HG03039 (cell line): Measurements from ENCODE around the gene CHGA.

Experiments
- ATAC-seq: cut with Tn5 transposase; IDR thresholded peaks from one replicate; pipeline ENCODE4 v1.9.1; 2021; ENCODE audit warnings: mild to moderate bottlenecking, moderate library complexity; ENCODE audit not compliant: unreplicated experiment

Gene CHGA

DNA sequence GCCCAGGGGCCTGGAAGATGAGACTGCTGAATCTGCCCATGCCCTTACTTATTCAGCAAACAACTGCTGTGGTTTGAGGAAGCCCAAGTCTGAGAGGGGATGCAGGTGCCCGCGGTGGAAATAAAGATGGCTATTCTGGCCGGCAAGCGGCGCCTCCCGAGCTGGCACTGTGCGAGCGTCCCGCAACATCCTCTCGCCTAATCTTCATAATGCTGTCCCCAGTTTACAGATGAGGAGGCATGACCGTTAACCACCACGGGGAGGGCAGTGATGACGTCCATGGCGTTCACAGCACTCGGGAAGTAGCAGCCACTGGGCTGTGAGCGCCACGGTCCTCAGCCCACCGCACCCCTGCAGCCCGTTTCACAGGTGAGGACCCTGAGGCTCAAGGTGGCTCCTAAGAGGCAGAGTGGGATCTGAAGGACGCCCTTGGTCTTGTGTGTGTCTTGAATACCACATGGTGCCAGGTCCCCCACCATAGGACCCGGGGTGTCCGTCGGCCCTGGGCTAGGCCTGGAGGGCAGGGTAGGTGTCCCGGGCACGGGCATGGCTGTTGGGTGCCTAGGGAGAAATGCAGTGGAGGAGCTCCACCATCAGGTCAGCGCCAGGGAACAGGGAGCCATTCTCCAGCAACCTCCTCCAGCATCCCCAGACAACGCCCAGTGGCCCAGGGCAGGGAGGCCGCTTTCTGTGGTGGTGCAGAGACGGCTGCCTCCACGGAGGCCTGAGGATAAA, 20.2 kb downstream of the CHGA start:
- no peak for ATAC-seq

GRCh38 chr14:92943855-92944570, 21.1 kb downstream of the CHGA start:
- ATAC-seq, result no peak

DNA sequence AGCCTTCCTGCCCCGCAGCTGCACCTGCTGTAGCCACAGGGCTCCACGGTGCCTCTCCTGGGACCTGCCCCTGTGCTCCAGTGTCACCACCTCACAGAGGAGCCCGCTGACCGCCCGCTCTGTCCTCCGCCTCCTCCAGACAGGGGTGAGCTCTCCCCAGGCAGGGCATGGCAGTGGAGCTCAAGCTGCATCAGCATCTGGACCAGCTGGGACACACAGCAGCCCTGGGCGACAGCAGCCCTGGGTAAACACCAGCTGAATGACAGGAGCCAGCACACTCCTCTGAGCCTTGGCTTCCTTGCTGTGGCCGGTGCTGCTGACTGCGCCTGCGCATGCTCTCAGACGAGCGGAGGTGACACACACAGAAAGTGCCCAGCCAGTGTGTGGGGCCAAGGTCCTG, 22.0 kb downstream of the CHGA start:
- no peak for ATAC-seq

GRCh38 chr14:92945544-92945943, 22.6 kb downstream of the CHGA start:
- ATAC-seq, result no peak

GRCh38 chr14:92945959-92946846, 23.3 kb downstream of the CHGA start:
- no peak for ATAC-seq

GRCh38 chr14:92946847-92947545, 24.0 kb downstream of the CHGA start:
- no peak for ATAC-seq

DNA sequence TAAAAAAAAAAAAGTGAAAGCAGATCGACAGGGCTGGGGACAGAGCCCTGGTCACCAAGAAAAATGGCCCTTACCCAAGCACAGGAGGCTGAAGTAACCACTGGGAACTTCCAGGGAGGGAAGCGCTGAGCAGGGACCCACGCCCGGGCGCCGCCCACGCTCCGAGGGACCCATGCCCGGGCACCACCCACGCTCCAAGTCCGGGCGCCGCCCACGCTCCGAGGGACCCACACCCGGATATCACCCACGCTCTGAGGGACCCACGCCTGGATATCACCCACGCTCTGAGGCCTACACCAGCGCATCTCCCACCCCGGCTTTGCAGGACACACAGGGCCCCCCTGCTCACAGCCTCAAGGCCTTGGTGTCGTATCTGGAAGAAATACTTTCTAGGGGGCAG, 25.7 kb downstream of the CHGA start:
- no peak for ATAC-seq

DNA sequence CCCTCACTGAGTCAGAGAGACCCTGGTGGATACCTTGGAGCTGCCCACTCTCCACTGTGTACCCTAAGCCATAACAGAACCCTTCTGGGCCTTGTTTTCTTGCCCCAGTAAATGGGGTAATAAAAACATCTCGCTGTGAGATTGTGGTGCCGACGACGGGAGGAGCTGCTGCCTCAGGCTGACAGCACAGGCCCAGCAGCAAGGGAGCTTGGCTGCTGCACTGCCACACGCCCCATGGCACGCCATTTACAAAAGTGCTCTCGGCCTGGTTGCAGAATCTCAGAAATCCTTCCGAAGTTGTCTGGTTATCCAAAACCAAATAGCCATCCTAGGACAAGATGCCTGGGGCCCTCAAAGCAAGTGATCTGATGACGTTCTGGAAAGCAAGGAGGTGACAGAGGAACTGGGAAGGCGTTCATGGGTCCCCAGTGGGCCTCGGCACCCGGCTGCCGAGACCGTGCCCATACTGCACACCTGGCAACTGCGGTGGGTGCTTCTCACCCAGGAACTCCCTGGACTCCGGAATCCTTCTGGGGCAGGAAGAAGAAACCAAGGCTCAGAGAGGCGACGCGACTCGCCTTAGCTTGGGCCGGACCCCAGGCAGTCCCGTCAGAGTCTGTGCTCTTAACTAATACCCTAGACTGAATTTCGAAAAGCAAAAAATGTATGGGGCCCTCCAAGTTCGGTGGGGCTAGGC, 26.7 kb downstream of the CHGA start:
- no peak for ATAC-seq

DNA sequence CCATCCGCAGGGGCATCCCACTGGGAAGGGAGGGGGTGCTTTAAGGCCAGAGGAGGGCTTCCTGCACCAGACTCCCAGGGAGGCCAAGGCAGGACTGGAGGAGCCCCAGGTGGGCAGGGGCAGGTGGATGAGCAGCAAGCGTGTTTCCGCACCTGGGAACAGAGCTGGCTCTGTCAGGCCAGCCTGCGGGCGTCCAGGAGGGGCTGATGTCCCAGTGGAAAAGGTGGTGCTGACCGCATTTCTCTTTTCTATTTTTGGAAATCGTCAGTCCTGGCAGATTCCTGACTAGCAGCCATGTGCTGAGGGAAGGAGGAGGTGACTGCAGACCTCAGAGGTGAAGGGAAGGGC, 27.2 kb downstream of the CHGA start:
- no peak for ATAC-seq

DNA sequence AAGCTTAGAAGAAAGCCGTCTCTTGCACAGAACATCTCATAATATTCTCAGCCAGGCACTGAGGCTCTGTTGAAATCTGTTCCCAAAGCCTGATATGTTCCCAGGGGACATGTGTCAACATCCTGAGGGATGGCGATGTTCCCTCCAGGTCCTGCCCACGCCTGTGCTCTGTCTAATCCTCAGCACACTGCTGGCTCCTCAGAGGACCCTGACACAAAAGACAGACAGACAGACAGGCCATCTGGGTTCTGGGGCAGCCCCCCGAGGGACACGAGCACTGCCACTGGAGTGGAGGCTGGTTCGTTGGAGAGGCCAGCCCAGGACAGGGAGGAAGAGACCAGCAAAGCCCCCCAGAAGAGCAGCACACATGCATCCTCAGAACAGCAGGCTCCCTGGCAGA, 27.8 kb downstream of the CHGA start:
- ATAC-seq, result no peak

DNA sequence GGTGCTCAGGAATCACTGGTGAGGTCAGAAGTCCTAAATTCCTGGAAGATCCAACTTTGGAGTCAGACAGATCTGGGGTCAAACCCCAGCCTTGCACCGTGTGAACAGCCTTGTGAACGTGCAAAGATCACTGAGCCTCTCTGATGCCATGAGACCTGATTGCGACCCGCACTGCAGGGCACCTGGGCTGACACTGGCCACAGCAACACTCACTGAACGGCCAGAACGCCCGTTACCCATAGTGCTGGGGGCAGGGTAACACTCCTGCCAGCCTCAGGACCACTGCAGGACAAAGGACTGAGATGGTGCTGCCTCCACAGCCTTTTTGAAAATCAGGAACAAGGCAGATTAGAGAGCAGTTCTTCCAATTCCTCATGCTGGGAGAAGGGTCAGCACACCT, 28.3 kb downstream of the CHGA start:
- ATAC-seq, result no peak

DNA sequence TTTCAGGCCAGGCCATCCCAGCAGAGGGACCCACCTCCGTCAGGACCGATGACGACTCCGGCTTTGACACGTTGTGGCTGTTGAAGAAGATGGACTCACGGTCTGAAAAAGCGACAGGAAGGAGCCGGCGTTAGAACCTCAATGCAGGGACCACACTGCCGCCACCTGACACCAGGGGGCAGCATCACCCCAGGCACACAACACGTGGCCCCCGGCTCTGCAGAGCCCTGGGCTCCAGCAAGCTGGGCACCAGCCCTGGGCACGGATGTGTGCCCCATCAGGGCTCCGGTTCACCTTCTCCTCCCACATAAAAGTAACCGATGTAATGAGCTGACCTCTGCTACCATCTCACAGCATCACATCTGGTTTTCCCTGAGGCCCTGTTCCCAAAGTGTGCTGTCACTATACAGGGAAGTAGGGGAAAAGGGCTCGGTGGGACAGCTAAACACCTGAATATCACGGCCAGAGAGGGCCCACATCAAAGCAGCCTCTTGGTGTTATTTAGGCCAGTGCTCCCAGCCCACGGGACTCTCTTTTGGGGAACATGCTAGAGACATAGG, 29.0 kb downstream of the CHGA start:
- peak; percentile 68 for ATAC-seq

GRCh38 chr14:92952481-92953298, 29.7 kb downstream of the CHGA start:
- no peak for ATAC-seq

GRCh38 chr14:92953526-92953925, 30.6 kb downstream of the CHGA start:
- ATAC-seq, result no peak

DNA sequence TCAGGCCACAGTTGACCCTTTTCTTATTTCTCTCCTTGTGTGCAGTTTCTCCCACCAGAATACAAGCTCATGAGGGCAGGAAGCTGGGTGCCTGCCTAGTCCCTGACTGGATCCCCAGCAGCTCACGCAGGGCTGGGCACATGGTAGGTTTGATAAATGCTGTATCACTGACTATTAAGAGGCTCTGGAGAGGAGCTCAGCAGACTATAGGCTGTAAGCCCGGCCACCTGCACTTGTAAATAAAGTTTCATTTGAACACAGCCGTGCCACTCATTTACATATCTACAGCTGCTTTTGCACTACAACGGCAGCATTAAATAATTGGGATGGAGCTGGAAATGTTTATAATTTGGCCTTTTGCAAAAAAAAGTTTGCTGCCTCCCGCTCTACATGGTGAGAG, 32.0 kb downstream of the CHGA start:
- no peak for ATAC-seq

DNA sequence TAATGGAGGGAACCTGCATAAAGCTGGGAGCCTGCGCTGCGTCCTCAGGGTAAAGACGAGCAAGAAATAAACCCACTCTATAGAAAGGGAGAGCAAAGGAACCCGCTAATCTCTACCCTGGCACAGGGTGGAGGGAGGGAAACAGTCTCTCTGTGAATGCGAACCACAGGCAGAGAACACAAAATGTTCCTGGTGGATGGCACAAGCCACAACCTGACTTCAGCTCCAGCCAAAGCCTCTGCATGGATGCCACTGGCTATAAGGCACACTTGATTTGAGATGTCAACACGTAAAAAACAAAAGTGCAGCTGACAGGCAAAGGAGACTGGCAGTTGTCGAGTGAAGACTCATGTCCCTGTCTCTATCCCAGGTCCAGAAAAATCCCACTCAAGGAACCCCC, 32.4 kb downstream of the CHGA start:
- ATAC-seq, result no peak

DNA sequence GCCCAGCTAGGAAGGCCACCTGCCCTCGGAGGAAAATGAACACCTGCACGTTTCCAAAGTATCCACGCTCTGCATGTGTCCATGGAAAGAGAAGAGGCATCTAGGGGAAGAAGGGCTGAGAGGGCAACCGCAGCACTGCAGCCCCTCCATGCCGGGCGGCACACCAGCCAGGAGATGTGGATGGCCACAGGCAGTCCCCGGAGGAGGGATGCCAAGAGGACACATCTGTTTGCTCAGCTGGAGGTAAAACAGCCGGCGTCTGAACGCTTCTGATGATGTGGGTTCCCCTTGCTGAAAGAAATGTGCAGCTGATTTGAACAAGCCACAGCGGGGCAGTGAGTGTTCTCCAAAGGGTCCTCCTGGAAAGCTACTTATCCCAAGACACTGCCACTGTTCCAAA, 34.0 kb downstream of the CHGA start:
- no peak for ATAC-seq

DNA sequence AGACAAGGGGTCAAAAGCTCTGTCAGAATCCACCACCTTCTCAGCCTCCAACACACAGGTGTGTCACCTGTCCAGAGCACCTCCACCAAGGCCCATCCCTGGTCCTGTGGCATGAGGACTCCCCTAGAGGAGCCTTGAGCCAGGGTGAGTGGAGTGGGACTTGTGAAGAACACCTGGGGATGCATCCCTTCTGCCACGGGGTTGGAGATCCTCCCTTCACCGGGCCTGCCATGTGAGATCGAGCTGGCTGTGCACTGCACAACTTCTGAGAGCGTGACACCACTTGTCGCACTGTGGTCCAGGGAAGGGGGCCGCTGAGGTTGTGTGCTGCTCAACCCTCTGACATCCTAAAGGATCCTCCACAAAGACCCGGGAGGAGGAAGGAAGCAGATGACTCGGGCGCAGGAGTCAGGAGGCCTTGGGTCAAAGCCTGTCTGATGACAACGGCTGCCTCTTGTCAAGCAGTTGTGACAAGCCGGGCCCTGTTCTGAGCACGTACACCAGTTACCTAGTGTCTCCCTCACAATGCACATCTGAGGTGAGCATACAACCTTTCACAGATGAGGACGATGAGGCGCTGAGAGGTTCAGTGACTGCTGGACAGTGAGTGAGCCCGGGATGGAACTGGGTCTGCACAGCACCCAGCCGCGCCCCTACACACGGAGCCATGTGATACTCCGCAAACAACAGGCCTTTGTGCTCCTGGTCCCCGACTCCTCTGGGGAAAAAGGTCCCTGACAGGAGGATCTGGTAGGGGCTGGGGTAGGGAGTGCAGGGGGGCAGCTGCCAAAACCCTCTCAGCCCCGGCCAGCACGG, 35.6 kb downstream of the CHGA start:
- no peak for ATAC-seq

GRCh38 chr14:92959189-92959531, 36.2 kb downstream of the CHGA start:
- ATAC-seq, result no peak
